NCI-H1048 (cell line): ENCODE results near the gene SLF2.
"Not testable (repeated sequence)": the region's sequence is repeated elsewhere in the genome, so short reads cannot be mapped to it uniquely, and the experiment has no call there.

ENCODE experiments used
- DNase-seq: peaks from one replicate; lab custom pipeline; 2025; lab: John Stamatoyannopoulos, UW

Gene SLF2

DNA sequence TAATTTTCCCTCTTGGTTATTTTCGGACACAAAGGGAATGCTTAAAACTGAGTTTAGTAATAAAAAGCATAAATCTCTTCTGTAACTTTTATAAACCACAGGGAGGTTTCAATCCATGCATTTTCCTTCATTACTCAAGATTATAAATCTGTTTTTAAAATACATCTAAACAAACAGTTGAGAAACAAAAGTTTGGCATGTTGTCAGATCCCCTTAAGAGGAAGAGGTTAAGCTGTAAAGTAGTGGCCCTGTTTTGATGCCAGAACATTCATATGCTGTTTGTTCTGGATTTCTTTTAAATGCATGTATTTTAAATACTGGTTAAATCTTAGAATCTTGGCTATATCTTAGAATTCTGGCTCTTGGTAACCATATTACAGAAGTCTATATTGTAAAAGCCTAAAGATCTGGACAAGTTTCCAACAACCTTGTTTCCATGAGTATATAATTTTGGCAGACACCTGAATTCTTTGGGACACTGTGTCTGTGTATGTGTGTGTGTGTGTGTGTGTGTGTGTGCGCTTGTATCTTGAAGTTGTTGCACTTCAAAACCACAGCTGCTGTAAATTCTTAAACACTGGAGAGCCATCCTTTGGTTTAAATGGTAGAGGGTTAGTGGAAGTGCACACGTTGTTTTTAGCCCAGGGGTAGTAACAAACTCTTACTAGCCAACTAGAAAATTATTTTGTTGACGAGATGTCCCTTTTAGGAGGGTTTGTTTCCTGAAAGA lies 49.8 kb downstream of the SLF2 start:
- DNase-seq = no peak

DNA sequence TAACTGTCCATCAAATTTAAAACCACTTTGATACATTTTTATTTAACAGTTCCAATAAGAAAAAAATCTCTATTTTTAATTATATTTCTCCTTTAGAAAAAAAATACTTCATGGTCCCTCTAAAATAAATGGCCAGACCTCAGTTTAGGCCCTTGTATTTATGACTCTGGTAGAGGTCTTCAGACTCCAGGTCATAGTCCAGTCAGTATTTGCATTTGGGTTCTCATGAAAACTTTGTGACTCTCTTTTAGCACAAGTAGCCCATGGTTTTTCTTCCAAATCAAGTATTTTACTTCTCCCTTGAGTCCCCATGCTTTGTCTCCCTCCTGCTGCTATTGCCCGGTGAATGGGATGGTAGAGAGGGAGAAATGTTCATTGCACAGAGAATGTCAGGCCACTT lies 51.1 kb downstream of the SLF2 start:
- DNase-seq = no peak

DNA sequence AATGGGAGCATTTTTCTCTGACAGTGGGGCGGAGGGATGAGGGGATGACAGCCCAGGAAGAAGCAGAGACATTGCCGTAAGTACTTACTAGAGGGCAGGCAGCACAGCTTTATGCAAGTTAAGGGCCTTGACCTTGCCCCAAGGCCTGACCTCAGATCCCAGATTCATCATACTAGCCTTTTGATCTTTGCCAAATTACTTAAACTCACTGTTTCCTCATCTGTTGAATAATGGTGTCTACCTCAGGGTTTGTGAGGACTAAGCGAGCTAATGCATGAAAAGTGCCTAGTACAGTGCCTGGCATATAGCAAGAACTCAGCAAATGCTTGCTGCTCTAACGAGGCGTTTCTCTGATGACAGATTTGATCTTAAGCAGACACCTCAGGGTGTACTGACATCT lies 53.1 kb downstream of the SLF2 start:
- DNase-seq = no peak

DNA sequence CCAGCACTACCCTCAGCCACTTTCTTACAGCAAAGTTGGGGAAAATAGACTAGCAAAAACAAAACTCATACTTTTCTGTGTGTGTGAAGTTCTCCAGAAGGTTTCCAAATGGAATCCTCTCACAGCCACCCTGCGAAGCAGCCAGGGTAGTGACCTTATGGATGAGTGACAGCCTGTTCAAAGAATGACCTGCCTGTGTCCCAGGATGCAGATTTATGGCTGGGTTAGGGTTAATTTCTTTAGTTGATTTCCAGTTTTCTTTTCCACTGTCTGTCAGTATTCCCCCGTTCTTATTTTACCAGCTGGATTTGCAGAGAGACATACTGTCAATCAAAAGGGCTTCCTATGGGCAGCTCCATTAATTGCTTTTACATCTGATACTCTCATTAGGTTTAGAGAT lies 54.1 kb downstream of the SLF2 start:
- DNase-seq = no peak

DNA sequence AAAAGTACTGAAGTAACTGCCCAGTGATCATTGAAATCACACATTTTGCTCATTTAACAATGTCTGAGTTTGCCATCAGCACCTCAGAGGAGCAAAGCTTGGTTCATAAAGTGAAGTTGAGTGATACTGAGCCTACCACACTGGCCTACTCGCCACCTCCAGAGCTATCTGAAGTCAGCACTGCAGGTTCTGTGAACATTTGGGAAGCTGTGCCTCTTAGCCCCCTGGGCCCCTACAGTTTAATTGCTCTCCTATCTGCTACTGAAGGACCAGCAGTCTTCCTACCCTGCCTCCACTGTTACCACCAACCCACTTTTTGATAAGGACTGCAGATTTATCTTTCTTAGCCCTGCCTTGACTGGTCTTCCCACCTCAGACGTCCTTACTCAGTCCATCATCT lies 54.6 kb downstream of the SLF2 start:
- no peak for DNase-seq

DNA sequence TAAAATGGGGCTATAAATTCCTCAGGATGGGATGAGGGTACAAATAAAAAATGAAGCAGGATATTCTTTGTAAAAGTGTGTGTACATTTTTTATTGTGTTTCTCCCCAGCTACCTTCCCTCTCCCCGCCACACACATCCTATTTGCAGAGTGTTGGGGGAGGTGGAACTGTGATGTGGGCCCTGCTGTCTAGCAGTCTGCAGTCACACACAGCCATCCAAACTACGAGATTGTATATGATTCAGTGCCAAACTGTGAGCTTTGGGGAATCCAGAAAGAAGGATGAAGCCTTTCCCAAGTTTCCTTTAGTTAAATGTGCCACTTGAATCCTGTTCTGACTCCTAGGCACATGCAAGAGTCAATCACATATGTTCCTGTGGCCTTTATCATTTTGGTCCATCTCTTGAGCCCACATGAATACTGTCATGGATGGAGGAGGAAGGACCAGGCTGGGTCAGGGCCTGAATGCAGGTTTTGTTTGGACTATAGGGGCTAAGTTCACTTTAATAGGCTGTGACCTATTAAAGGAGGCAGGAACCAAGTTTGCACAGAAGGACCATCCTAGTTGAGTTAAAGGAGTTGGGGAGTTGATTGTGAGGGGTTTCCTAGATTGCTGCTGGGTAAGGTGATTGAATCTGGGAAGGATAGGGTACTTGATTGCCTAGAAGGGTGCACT lies 55.4 kb downstream of the SLF2 start:
- DNase-seq = no peak

DNA sequence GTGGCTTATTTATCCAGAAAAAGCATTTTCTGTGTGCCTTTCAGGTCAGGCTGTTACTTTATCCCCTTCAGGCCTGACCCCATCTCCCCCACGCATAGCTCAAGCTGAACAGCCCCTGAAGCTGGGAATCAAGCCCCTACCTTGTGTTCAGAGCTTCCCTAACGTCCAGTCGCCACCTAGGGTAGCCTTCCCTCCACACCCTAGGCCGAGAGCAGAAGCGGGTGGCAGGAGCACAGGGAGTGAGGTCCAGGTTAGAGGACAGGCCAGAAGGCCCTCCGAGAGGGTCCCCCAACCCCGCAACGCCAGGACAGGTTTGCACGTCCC lies 56.1 kb downstream of the SLF2 start:
- DNase-seq = no peak

DNA sequence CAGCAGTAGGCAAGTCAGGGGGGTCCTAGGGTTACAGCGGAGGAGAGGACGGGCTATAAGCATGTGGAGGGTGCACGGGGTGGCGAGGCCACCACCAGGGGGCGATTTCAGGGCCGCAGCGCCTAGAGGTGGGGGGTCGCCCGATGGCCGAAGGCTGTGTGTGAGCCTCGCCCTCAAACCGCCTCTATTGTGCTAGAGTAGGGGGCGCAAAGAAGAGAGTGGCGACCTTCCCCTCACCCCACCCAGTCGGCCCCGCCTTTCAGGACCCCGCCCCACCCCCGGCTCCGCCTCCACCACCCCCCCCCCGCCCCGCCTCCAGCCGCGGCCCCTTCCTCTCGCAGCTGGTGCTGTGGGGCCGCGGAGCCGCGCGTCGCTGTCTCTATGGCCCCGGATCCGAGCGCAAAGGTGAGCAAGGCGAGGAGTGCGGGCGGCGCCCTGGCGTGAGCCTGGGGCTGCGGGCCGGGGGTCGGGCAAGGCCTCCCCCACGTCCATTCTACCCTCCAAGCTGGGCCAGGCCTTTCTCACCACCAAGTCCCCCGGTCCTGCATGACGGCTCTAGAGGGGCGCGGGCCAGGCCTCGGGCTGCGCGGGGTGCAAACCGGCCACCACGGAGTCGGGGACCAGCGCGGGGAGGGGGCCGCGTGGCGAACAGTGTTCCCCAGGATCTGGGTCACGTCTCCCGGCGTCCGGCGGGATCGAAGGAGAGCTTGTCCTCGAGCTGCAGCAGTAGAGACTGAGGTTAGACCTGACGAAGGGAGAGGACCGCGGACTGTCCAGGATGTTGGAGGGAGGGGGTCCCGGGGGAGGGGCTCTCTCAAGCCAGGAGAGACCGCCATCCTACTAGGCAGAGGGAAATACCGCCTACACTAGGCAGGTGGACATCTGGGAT lies 56.7 kb downstream of the SLF2 start, which contains the start of gene SEMA4G:
Gene SEMA4G (plus strand): TSS at position 318 of the 889 bp plus-strand sequence. CDS start 3,409 bp downstream, outside the sequence.
- DNase-seq = no peak

DNA sequence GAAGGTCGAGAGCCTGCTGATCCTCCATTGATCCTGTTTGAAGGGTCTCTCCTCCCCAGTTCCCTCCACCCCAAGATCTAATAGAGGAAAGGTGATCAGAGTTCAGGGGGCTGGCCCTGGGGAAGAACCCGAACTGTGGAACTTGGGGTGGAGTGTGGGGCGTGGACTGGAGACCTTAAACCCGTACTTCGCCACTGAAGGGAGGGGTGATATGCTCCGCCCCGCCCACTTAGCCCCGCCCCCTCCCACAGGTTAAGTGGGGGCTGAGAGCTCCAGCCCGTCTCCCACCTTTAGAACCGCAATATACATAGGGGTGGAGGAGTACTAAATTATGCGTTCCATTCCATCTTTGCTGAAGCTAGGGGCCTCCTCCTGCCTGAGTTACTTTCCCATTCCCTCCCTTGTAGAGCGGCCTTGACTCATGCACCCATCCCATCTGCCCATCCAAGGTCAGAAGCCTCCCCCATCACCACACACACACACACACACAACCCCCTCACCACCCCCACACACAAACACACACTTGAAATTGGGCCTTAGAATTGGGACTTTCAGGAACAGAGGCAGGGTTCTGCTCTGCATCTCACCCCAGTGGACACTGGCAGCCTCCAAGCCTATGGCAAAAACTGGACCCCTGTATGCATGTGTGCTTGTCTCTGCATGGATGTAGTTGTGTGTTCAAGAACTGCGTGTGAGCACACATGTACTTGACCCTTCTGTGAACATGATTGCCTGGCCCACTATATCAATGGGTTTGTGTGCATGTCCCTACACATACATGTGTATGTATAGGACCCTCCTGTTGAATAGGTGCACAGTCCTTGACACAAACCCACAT lies 57.5 kb downstream of the SLF2 start:
- no peak for DNase-seq

DNA sequence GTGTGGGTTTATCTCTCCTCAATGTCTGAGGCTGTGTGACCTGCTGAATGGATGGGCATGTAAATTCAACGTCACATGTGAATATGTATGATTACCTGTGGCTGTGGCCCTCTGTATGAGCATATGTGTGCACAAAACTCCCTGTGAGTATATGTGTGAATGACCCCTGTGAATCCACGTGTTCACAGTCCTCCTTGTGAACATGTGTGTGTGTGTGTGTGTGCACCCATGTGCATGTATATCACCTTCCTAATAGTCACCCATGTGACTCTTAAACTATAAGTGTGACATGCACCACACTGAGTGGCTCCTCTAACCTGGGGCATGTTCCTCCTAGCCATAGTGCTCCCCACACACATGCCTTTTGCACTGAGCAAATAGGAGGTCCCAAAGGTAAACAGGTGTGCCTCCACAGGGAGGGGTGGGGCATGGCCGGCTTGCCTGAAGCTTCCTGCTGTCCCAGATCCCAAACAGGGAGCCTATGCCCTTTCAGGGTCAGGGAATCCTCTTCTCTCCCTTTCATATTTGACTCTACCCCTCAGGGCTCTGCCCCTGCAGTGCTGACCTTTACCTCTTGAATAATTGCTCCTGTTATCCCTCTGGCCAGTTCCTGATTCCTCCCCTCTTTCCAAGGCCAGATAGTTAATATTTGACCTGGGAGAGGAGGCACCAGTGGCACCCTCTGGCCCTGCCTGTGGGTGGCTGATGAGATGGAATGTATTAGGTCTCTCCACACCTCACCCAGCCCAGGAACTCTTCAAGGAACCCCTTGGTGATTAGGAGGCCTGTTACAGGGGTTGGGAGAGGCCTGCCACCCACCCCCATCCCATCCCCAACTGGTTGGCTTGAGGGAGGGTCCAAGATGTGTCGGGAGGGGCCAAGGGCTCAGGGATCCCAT lies 58.4 kb downstream of the SLF2 start:
- DNase-seq = no peak

DNA sequence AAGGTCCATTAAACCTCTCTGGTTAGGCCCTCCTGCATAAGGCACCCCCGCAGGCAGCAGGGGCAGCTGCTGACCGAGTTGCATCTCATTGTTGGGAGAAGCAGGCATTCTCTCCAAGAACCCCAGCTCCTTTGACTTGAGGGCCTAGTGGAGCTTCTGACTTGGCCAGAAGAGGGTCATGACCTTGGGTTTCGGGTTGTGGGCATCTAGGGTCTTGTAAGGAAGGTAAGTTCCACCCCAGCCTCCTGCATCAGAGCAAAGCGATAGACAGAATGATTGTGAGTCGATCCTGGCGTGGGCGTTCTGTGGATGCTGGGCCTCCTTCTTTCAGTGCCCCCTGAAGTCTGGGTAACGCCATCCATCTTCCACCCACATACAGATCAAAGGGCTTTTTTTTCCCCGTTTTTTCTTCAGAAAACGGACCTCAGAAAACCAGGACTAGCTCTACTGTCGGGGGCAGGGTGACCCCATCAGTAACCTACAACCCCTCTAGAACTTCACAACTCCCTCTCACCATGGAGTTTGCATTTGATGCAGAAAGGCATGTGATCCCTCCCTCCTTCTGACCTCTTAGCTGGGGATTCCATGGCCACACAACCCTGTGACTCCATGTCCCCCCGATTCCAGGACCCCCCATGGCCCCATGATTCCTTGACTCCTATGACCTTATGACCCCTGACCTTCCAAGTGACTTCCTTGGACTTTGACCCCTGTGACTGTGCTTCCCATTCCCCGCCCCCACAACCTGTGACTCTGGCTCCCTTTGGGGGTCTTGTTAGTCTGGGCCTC lies 59.5 kb downstream of the SLF2 start:
- no peak for DNase-seq

DNA sequence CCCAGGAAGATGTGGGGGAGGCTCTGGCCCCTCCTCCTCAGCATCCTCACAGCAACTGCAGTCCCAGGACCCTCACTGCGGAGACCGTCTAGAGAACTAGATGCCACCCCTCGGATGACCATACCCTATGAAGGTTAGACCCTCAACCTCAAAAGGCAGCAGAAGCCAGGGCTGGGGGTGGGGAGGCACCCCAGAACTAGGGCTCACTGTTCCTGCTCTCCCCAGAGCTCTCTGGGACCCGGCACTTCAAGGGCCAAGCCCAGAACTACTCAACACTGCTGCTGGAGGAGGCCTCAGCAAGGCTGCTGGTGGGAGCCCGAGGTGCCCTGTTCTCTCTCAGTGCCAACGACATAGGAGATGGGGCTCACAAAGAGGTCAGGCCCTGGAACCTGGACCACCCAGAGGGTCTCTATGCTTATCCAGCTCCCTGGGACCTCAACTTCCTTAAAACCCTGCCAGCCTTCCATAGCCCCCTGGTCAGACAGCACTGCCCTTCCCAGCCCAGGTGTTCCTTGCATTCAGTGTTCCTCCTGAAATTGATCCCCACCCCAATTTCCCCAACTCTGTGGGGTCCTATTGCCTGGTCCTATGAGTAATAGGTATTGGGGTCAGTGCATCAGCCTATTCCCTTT lies 60.3 kb downstream of the SLF2 start:
- no peak for DNase-seq

DNA sequence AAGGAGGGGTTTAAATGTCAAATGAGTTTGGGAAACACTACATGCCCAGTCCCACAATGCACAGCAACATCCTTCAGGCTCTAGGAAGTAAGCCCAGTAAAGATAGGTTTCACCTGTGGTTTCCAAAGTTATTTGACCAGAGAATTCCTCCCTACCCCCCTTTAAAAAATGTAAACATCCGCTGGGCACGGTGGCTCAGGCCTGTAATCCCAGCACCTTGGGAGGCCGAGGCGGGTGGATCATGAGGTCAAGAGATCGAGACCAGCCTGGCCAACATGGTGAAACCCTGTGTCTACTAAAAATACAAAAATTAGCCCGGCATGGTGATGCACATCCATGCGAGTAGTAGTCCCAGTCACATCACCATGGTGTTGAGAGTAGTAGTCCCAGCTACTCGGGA lies 62.6 kb downstream of the SLF2 start:
- not testable (repeated sequence) for DNase-seq

DNA sequence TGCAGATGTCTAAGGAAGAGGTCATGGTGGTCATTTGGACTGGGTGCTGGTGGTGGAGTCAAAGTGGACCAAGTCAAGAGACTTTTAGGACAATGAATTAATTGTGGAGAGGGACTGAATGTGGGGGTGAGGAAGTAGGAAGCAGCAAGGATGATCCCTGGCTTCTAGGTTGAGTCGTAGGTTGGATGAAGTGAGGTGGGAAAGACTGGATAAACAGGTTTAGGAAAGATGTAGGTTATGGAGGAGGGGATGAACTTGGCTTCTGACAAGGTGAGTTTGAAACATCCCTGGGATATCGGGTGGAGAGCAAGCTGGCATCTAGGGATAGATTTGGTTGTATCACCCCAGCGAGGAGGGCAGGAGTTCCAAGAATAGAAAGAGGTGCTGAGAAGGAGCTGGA lies 64.1 kb downstream of the SLF2 start:
- DNase-seq = no peak

DNA sequence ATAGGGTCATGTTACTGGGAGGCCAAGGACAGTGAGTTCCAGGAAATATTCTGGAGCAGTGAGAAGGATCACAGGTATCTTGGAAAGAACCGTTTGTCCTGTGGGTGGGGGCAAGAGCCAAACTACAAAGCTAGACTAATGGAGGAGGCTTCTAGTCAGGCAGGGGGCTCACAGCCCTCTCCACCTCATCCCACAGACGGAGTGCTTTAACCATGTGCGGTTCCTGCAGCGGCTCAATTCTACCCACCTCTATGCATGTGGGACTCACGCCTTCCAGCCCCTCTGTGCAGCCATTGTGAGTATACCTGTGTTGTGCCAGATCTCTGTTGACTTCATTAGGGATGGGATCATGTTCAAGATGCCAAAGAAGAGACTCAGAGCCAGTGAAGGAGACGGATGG lies 64.7 kb downstream of the SLF2 start:
- no peak for DNase-seq

DNA sequence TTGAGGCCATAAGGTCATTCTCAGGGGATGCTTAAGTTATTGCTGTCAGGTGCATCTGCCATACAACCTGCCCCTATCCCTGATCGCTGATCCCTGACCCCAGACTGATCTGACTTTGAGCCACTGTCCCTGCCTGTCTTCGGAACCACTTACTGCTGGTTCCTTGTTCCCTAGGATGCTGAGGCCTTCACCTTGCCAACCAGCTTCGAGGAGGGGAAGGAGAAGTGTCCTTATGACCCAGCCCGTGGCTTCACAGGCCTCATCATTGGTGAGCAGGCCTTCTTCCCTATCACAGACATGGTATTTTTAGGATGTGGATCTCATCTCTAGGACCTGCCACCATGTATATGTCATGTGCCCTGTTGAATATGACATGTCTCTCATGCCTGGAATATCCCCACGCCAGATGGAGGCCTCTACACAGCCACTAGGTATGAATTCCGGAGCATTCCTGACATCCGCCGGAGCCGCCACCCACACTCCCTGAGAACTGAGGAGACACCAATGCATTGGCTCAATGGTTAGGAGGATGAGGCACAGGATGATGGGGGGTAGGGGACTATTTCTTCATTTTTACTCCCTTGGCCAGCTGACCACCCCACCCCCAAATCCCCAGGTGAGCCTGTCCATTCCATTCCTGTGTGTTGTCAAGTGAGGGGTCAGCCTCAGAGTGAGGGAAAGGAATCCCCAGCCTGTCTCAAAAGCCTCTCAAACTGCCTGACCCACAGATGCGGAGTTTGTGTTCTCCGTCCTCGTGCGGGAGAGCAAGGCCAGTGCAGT lies 65.5 kb downstream of the SLF2 start:
- no peak for DNase-seq

DNA sequence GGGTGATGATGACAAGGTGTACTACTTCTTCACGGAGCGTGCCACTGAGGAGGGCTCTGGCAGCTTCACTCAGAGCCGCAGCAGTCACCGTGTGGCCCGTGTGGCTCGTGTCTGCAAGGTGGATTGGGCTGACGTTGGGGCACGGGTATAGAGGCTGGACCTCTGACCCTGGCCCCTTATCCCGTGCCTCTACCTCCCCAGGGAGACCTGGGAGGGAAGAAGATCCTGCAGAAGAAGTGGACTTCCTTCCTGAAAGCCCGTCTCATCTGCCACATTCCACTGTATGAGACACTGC lies 66.1 kb downstream of the SLF2 start:
- no peak for DNase-seq

DNA sequence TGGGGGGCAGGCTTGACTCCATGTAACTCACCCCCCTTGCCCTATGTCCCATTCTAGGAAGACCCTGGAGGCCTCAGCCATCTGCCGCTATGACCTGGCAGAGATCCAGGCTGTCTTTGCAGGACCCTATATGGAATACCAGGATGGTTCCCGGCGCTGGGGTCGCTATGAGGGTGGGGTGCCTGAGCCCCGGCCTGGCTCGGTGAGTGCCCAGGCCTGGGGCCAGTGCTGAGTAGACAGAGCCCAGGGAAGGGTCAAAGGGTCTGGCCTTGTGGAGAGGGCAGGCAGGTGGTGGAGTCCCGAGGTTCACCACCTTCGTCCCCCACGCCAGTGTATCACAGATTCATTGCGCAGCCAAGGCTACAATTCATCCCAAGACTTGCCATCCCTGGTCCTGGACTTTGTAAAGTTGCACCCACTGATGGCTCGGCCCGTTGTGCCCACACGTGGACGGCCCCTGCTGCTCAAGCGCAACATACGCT lies 67.1 kb downstream of the SLF2 start:
- DNase-seq = no peak

DNA sequence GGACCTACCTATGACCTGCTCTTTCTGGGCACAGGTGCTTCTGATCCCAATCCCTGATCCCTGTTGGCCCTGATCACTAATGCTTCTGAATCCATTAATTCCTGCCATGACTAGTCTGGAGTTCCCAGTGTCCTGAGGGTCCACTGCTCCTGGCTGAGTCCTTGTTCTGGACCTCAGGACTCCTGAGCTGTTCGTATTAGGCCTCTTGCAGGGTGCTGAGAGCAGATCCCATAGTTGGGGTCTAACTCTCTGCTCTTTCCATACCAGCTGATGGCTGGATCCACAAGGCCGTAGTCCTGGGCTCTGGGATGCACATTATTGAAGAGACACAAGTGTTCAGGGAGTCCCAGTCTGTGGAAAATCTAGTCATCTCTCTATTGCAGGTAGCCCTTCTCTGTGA lies 67.5 kb downstream of the SLF2 start:
- DNase-seq = no peak
